GM19438 (cell line): ENCODE measurements around the gene COL28A1.

ENCODE experiments used
- ATAC-seq: cut with Tn5 transposase; IDR thresholded peaks from one replicate; pipeline ENCODE4 v1.9.1; 2021; ENCODE audit warnings: low read depth; ENCODE audit not compliant: unreplicated experiment

Gene COL28A1

GRCh38 chr7:7351832-7352231 lies 183.8 kb downstream of the COL28A1 start:
- ATAC-seq: no peak

DNA sequence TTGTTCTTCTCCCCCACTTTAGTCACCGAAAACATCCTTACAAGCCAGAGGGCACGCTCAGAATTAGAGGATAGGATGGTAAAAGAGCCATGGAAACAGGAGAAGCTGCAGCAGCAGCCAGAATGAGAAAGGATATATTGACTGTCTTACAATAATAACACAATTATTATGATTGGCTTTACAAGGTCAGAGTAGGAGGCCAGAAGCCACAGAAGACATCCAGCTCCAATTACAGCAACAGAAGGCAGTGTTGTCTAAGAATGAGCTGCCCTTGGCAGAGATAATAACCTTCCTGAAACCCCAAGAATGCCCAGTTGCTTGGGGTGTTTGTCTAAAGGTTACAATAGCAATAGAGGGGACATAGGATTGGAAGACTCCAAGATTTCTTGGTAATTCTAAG lies 184.5 kb downstream of the COL28A1 start:
- ATAC-seq: no peak

GRCh38 chr7:7349156-7349555 lies 186.5 kb downstream of the COL28A1 start:
- no peak for ATAC-seq

DNA sequence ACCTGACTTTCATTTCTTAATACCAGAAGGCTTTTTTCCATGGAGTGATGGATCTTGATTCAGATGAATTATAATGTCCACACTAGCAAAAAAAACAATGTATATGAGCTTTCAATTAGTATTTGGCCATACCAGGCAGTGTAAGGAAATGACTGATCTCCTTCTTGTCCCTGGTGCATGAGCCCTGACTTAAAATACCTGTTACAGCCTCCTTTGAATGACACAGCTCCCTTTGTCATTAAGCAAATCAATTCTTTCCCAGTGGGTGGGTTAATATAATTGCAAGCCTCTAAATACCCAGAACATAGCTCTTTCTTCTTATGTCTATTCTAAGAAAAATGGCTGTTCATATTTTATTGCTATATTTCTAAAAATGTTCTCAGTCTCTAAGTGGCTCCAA lies 188.6 kb downstream of the COL28A1 start:
- ATAC-seq: no peak

DNA sequence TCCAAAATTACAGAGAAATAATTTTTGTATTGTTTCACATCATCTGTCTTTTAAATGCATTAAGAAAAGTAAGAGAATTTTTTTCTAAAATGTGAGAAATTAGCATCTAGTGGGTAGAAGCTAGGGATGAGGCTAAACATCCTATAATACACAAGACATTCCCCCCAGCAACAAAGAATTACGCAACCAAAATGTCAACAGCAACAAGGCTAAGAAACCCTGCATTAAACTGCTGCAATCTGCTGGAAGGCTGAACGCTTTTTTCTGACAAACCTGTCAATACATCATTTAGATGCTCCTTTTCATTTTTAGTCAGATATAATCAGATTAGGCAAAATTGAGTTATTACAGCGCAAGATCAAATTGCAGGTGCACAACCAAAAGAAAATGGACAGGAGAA lies 191.1 kb downstream of the COL28A1 start:
- no peak for ATAC-seq

DNA sequence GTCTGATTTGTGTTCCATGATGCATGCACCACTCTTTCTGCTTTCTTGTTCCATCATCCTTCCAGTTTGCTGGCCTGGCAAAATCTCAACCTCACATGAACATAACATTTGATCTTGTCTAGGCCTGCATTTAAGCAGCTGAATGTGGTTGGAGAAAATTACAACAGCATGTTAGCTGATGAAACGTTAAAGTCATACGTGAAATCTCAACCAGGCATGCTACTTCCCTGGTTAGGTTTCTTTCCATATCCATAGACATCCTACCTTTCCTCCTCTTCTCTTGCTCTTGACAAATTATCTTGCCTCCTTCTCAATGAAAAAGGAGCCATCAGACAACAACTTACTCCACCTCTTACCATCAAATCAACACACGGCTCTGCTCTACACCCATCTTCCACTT lies 199.8 kb downstream of the COL28A1 start:
- no peak for ATAC-seq

DNA sequence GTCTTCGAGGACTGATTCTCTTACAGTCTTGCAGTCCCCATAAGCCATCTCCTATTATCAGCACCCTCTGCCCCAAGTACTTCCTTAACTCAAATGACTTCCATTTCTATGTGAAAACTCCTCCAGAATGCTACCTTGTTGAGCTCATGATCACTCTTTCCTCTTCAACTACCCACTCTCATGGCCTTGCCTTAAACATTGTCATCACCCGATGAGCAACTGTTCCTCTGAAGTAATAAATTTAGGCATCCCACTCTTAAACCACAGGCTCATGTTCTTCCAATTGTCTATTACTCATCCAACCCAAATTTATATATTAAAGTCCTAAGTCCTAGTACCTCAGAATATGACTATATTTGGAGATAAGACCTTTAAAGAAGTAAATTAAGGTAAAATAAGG lies 200.5 kb downstream of the COL28A1 start:
- ATAC-seq: no peak

- no peak for ATAC-seq
Observed at GRCh38 chr7:7333610-7334009, 202.1 kb downstream of the COL28A1 start.

GRCh38 chr7:7331523-7331922 lies 204.2 kb downstream of the COL28A1 start:
- no peak for ATAC-seq

GRCh38 chr7:7330997-7331396 lies 204.7 kb downstream of the COL28A1 start:
- no peak for ATAC-seq

GRCh38 chr7:7329326-7329725 lies 206.3 kb downstream of the COL28A1 start:
- no peak for ATAC-seq

GRCh38 chr7:7327423-7327822 lies 208.2 kb downstream of the COL28A1 start:
- ATAC-seq: no peak

DNA sequence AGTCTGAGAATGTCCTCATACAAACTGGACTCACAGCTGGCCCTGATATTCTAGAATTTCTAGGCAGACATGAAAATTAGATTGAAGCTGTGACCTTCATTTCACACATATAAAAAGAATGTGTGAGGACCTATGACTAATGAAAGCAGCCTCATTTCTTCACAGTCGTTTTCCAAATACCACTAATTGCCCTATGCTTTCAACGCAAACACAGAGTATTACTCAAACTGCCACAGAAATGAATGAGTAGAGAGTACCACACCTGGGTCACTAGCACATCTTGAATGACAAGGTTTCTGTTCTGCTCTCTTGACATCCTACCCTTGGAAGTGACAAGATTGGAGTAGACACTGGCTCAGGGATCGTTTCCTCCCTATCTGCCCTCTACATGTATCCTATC lies 211.0 kb downstream of the COL28A1 start:
- no peak for ATAC-seq

DNA sequence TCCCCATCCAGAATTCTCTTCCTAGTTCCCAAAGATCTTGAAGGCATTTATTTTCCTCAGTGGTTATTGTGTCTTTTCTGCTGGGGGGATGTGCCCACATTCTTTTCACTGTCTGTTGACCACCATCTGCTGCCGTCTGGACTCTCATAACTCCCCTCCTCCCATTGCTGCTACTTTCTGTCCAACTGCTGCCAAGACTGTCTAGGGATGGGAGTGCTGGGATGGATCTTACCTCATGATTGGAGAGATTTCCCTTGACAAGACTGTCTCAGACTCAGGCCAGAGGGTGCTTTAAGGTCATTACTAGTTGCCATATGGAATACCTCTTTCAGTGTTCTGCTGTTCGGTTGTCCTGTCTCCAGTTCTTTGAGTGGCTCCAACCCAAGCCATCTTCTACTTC lies 211.8 kb downstream of the COL28A1 start:
- no peak for ATAC-seq

DNA sequence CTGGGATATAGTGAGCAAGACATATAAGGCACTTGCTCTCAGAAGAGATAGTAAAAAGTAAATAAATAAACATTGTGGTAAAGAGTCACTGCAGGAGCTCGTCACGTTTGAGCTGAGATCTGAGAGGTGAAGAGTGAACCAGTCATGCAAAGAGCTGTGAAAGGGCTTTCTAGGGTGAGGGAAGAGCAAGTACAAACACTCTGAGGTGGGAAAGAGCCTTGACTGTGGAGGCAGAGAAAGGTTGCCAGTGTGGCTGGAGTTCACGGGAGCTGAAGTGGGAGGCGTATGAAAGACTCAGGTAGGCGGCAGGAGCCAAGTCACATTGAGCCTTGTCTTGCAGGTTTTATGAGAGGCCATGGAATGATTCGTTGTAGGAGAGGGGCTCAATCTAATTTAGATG lies 212.3 kb downstream of the COL28A1 start:
- peak; percentile 72 for ATAC-seq

DNA sequence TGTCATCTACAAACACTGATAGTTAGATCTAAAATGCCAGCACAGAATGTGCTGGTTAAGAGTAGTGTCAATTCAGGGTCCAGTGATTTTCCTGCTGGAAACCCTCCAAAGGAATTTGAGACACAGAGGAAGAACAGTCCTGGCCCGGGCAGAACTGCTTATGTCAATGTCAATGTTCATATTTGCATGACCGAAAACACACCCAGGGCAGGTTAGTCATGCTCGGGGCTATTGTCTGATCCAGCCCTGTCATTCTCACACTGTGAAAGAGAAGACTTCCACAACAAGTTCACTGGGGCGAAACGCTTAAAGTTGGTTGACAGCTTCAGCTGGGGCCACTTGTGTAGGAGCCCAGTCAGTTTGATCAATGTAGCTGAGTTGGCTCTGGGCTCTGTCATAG lies 214.0 kb downstream of the COL28A1 start:
- ATAC-seq: peak; percentile 89

DNA sequence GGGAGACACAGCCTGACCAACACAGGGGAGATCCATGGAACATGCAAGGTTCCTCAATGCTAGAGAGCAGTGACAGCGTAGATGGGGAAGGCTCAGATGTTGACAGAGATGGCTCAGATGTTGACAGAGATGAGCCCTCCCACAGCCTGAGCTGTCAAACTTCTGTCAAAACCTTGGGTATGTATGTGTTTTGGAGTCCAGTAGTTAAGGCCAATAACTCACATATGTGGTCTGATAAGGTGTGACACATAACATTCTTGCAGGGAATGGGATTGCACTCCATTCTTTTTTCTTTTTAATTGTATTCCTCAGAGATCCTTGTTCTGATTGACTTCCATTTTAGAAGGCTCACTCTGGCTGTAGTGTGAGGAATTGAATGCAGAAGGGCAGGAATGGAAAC lies 217.1 kb downstream of the COL28A1 start:
- ATAC-seq: no peak

DNA sequence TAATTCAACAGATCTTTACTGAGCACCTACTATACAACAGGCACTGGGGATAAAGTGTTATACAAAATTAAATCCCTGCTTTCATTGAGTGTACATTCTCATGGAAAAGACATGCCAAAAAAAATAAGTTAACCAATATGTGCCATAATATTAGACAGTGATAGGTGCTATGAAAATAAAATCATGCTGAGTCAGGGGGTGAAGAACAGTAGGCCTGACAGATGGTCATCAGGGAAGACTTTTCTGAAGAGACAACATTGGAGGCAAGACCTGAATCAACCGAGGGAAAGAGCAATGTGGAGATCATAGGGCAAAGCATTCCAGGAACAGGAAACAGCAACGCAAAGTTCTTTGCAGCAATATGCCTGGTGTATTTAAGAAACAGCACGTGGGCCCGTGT lies 217.8 kb downstream of the COL28A1 start:
- ATAC-seq: no peak

DNA sequence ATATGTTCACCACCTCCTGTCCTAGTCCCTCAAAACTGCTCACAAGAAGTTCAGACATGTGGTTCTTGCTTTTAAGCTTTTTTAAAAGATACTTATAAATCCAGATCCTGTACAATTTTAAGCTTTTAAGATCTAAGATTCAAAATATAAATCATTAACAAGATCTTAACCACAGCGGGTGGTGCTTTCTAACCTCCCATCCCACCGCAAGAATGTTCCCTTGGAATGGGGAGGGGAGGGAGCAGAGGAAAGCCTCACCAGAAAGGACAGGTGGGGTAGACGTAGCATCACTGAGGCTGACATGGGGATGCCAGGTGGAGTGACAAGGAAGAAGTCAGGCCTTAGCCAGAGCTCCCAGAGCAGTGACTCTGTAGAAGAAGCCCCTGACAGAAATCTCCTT lies 219.8 kb downstream of the COL28A1 start:
- no peak for ATAC-seq

DNA sequence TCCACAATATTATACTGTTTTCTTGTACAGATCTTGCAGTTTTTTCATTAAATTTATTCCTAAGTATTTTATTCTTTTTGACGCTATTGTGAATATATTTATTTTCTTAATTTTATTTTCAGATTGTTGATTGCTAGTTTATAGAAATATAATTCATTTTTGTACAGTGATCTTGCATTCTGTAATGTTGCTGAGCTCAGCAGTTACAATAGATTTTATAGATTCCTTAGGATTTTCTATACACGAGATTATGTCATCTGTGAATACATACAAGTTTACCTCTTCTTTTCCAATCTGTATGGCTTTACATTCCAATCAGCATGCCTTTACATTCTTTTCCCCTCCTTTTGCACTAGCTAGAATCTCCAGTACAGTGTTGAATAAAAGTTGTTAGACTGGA lies 223.3 kb downstream of the COL28A1 start:
- no peak for ATAC-seq

GRCh38 chr7:7311001-7311400 lies 224.7 kb downstream of the COL28A1 start:
- no peak for ATAC-seq

DNA sequence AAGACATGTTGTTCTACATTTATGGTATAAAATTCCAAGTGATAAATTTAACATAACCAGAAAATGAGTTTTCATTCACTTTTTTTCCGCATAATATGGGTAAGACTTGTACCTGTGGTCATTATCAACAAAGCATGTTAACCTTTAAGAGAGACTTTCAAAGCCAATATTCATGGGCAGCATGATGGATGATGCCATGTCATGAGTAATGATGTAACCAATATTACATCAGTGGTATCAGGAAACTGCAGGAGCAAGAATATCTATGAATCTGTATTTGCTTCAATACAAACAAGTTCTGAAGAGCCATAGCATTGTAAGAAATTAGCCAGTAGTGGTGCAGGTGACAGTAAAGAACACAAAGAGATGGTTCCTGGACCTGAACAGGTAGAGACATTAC lies 226.5 kb downstream of the COL28A1 start:
- no peak for ATAC-seq
